ENCODE measurements around the gene B4GALT7.
"Not testable (repeated sequence)": the region's sequence is repeated elsewhere in the genome, so short reads cannot be mapped to it uniquely, and the experiment has no call there.

The B4GALT7 gene

DNA sequence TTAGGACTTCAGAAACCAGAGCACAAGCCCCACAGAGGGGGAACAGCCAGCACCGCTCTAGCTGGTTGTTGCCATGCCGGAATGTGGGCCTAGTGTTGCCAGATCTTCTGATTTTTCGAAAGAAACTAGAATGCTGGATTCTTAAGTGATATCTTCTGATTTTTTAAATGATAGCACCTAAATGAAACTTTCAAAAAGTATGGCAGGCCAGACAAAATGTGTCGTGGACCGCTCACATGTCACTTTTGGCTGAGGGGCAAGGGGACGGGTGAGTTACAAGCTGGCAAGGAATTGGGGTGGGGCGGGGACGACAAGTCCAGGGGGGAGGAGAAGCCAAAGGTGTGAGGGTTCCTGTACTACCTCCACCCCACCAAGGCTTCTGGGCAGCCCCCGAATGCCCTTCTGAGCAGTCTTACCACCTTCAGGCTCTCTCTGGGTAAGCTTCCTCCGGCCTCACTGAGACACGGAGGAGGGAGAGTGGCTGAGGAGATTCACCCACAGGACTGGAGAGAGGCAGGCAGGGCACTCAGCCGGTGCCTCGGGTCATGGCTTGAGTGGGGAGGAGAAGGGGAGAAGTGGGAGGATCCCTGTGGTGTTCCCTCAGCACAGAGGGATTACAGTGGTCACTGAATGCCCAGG is 10.3 kb downstream of the B4GALT7 start:
- DNase-seq = no peak

DNA sequence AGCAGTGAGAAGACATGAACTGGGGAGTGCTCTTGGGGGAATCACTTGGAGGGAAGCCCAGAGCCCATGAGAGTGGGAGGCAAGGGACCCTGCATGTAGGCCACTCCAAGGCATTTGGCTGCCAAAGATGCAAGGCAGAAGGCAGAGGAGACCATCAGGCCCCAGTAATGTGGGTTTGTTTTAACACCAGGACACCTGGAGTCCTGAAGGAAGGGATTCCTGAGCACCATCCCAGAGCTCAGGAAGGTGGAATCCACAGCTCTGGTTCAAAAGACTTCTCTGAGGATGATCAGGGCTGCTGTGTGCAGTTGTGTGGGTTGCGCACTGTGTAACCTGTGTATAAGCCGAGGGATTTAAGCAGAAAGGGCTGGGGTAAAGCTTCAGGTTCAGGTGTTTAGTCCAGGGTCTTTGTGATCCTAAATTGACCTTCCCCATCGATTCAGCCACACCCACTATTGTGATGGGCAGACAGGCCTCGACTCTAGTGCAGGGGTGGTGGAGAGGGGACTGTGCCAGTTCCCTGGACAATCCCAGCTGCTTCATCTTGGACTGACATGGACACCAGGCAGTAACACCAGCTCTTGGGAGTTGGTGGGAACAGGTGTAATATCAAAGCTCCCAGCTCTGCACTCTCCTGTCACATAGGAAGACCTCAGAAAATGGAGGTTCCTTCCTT is 11.0 kb downstream of the B4GALT7 start:
- DNase-seq = no peak

DNA sequence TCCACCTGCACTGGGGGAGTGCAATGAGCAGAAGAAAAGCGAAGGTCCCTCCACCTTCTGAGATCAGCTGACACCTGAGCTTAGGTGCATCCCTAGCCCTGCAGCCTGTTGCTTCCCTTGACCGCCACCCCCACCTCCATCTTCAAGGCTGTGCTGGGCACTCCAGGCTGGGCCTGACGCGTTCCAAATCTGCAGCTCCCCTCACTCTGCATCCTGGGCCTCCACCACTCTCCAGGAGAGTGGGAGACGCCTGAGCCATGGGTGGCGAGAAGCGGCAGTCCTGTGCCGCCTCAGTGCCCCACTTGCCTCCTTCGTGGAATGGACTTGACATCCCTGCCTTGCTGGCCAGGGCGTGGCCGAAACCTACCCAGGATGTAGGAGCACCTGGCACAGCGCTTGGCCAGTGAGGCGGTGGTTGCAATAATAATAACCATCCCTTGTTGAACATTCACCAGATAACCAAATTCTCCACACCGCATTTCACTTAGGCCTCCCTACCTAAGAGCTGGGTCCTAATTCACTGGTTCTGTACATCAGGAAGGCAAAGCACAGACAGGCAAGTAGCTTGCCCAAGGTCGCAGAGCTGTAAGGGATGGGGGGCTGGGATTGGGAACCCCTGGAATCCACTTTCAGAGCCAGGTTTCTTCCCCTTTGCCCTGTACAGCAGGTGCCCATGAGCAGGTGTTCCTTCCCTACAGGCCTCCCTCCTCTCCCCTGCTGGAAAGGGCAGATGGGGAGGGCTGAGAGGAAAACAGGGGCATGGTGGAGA is 11.7 kb downstream of the B4GALT7 start:
- no peak for DNase-seq

DNA sequence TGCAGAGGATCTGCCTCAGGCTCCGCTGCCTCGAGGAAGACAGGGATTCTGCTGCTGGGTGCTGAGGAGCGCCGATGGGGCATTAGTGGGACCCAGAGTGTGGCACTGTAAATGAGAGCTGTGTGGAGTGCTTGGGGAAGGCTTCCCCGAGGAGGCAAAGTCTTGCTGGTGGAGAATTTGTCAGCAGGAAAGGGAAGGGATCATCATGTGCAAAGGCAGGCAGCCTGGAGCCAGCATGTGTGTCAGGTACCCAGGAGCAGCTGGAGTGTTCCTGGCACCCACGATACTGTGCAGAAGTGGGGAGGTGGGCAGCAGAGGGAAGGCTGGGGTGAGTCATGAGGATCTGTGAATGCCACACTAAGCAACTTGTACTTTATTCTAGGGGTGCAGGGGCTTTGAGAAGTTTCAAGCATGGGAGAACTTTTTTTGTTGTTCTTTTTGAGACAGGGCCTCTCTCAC is 12.3 kb downstream of the B4GALT7 start:
- DNase-seq = no peak

DNA sequence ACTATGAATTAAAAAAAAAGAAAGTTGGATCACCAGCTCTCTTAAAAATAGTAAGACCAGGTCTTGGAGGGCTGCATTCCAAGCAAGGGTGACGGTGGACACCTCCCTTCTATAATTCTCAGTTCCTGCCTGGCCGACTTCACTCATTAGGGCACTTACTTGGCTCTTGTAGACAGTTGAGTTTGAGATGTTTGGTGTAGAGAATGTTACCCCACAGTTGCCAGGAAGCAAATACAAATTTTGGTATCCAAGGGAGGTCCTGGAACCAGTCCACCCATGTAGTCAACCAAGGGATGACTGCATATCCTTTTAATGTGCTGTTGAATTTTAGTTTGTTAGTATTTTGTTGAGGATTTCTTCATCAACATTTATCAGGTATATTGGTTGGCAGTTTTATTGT is 20.6 kb downstream of the B4GALT7 start:
- DNase-seq = no peak

DNA sequence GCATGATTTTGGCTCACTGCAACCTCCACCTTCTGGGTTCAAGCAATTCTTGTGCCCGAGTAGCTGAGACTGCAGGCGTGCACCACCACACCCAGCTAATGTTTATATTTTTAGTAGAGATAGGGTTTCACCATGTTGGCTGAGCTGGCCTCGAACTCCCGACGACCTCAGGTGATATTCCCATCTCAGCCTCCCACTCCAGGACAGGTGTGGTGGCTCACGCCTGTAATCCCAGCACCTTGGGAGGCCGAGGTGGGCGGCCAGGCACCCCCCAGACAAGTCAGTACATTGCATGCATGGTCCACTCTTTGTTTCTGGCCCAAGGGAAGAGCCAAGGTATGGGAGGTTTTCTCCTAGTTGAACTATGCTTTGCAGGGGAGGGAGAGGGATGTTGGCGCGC is 24.2 kb downstream of the B4GALT7 start:
- DNase-seq = not testable (repeated sequence)

DNA sequence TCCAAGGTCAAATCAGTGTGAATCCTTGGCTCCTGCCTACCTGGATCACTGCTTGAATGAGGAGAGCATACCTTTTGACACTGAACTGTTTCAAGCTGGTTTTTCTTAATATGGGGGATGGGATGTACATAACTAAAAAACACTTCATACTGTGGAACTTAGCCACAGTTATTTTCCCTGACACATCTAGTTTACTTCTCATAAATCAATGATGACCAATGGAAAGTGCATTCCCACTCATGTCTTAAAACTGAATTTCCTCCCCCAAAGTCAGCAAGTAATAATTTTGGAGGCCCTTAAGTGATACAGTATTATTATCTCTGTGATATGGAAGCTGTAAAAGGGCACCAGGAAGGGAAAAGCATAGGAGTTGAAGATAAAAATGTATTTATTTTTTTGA is 30.3 kb downstream of the B4GALT7 start:
- not testable (repeated sequence) for DNase-seq

DNA sequence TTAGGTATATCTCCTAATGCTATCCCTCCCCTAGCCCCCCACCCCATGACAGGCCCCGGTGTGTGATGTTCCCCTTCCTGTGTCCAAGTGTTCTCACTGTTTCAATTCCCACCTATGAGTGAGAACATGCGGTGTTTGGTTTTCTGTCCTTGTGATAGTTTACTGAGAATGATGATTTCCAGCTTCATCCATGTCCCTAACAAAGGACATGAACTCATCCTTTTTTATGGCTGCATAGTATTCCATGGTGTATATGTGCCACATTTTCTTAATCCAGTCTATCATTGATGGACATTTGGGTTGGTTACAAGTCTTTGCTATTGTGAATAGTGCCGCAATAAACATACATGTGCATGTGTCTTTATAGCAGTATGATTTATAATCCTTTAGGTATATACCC is 35.0 kb downstream of the B4GALT7 start:
- not testable (repeated sequence) for DNase-seq

DNA sequence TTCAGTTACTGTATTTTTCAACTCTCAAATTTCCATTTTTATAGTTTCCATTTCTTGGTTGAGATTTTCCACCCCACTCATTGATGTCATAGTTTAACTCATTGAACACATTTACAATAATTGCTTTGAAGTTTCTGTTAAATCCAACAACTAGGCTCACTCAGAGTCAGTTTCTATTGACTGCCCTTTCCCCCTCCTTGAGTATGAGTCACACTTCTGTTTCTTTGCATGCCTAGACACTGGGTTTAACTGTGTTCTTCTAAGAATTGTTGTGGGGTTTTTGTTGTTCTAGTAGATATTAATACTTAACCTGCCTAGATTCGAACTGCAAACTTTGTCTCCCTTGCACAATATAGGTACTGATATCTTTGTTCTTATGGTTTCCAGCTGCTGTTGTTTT is 45.5 kb downstream of the B4GALT7 start:
- not testable (repeated sequence) for DNase-seq

DNA sequence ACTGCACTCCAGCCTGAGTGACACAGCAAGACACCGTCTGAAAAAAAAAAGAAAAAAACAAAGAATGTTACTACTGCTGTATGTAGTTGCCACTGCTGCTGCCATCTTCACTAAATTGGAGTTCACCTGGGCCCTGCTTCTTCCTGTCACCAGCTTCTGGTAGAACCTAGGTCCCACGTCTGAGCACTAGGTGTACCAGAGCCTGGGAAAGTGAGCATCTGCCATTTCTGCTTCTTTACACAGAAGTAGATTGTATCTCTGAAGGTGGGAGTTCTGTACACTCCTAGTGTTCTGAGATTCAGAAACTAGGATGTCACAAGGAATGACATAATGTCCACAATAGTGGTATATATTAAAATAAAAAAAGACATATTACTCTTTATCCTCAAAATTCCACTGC is 51.3 kb downstream of the B4GALT7 start:
- not testable (repeated sequence) for DNase-seq

DNA sequence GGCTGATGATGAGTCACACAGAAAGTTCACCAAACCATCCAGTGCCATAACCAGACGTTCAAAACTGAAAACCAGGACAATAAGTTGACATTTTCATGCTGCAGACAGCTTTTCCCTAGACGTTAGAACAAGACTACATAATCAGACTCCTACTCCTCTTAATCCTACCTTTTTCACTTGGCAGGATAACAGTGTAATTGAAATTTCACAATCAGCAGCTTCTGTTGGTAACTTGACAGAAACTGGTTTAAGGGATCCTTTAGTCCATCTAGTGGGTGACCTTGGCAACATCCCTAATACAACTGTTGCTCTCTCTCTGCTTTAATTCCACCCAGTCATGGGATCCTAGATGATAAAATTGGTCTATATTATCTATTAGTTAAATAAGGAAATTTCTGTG is 57.9 kb downstream of the B4GALT7 start:
- not testable (repeated sequence) for DNase-seq

DNA sequence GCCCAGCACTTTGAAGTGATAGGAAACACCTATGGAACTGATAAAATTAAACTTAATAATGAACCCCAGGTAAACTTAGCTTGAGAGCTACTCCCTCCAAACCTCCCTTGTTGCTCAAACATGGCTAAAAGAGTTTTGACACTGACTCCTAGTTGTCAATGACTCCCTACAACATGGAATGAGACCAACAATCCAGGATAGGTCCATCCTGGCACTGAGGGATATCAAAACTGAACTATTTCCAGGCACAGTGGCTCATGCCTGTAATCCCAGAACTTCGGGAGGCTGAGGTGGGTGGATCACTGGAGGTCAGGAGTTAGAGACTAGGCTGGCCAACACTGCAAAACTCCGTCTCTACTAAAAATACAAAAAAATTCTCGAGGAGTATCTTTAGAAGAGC is 58.6 kb downstream of the B4GALT7 start:
- not testable (repeated sequence) for DNase-seq
